Endothelial cell of umbilical vein (primary cell): ENCODE results near the gene GPR176. TPM values are rescaled to one million over a fixed set of nuclear protein-coding genes. Genes with fewer than 3 reads are reported as not detected.

ENCODE experiments used
- BruUV-seq: library from RNA; stranded (reverse); fragments of 400-500 nt; replicated peaks from 2 replicates; lab custom pipeline; 2021; lab: Mats Ljungman, UMichigan
- CTCF ChIA-PET: fragments of 300-600, 350-600 bp; sonication (Branson Sonifier 250); formaldehyde crosslinking; loops from one replicate; lab custom pipeline; 2021; ENCODE audit warnings: antibody characterized with exemption, inconsistent platforms; lab: Charles Lee
- POLR2A ChIA-PET: fragments of 300-600, 350-600 bp; sonication (Branson Sonifier 250); formaldehyde crosslinking; loops from one replicate; lab custom pipeline; 2021; ENCODE audit warnings: antibody characterized with exemption, inconsistent platforms; lab: Charles Lee
- DNase-seq: peaks from one replicate; pipeline ENCODE4 v3.0.0-alpha.2; 2011; ENCODE audit warnings: low read depth, low spot score
- FAIRE-seq: peaks from 2 replicates; lab custom pipeline; 2011; peaks lifted over from hg19 to GRCh38; lab: Jason Lieb, UNC
- H2AFZ ChIP-seq: 2 replicates; pipeline ENCODE4 v1.6.0; 2012; ENCODE audit warnings: low read depth, low read length, control low read depth, inconsistent platforms
- H3K27ac ChIP-seq: 2 replicates; pipeline ENCODE4 v1.5.1; 2011; ENCODE audit warnings: low read depth, mild to moderate bottlenecking, control low read depth, low read length, moderate library complexity; ENCODE audit not compliant: insufficient read depth
- H3K27me3 ChIP-seq, 2 experiments: 2 replicates each; pipeline versions ENCODE4 v1.6.0 to v1.6.1; 2011; ENCODE audit warnings: low read length in 2 of 2, mixed read lengths in 1 of 2; ENCODE audit not compliant: control insufficient read depth in 2 of 2, insufficient read depth in 2 of 2
- H3K36me3 ChIP-seq, 2 experiments: 2 replicates in 1 of 2; 3 replicates in 1 of 2; pipeline ENCODE4 v1.5.1; 2011; ENCODE audit warnings: low read length in 2 of 2, mild to moderate bottlenecking in 1 of 2, moderate library complexity in 1 of 2; ENCODE audit not compliant: control insufficient read depth in 2 of 2, insufficient read depth in 2 of 2; ENCODE audit errors: extremely low read depth in 1 of 2
- H3K4me1 ChIP-seq: 3 replicates; pipeline ENCODE4 v1.5.1; 2011; ENCODE audit warnings: mild to moderate bottlenecking, low read length; ENCODE audit not compliant: control insufficient read depth, insufficient read depth; ENCODE audit errors: extremely low read depth
- H3K4me2 ChIP-seq: 2 replicates; pipeline ENCODE4 v1.6.1; 2011; ENCODE audit warnings: low read length, control low read depth, mixed read lengths; ENCODE audit not compliant: insufficient read depth
- H3K4me3 ChIP-seq, 3 experiments: fragments of 200-600 bp in 1 of 3; sonication (generic), shearing (Covaris generic) in 1 of 3; replicated peaks in 1 of 3; 2 replicates each; pipeline ENCODE4 v1.5.1; 2011 to 2016; ENCODE audit warnings: control low read depth in 3 of 3, low read length in 3 of 3, mild to moderate bottlenecking in 2 of 3, inconsistent platforms in 1 of 3, low read depth in 1 of 3, moderate library complexity in 1 of 3; ENCODE audit not compliant: insufficient read depth in 1 of 3
- H3K79me2 ChIP-seq: 2 replicates; pipeline ENCODE4 v1.6.0; 2012; ENCODE audit warnings: low read length, inconsistent platforms; ENCODE audit not compliant: control insufficient read depth, insufficient read depth
- H3K9ac ChIP-seq: replicated peaks from 2 replicates; pipeline ENCODE3; 2011; ENCODE audit warnings: low read length, control low read depth; ENCODE audit not compliant: insufficient read depth; ENCODE audit errors: extremely low read depth
- H3K9me1 ChIP-seq: replicated peaks from 3 replicates; pipeline ENCODE4 v1.6.0; 2011; ENCODE audit warnings: mild to moderate bottlenecking, low read length; ENCODE audit not compliant: control insufficient read depth, insufficient read depth; ENCODE audit errors: extremely low read depth
- H3K9me3 ChIP-seq: replicated peaks from 2 replicates; pipeline ENCODE4 v1.5.1; 2012; ENCODE audit warnings: low read length, inconsistent platforms; ENCODE audit not compliant: control insufficient read depth, insufficient read depth
- H4K20me1 ChIP-seq: replicated peaks from 2 replicates; pipeline ENCODE3; 2011; ENCODE audit warnings: mild to moderate bottlenecking, low read length; ENCODE audit not compliant: control insufficient read depth, insufficient read depth; ENCODE audit errors: extremely low read depth
- EZH2 ChIP-seq: IDR thresholded peaks from 2 replicates; pipeline ENCODE4 v1.6.1; 2012; ENCODE audit warnings: borderline replicate concordance, low read depth, mild to moderate bottlenecking, moderate library complexity, low read length, inconsistent platforms; ENCODE audit not compliant: severe bottlenecking
- FOS ChIP-seq: IDR thresholded peaks from 2 replicates; pipeline ENCODE4 v1.6.1; 2011; ENCODE audit warnings: mild to moderate bottlenecking, low read length, moderate library complexity, borderline replicate concordance; ENCODE audit not compliant: insufficient read depth
- GATA2 ChIP-seq: IDR thresholded peaks from 2 replicates; pipeline ENCODE4 v1.7.0; 2011; ENCODE audit warnings: low read depth, mild to moderate bottlenecking, moderate library complexity, mixed read lengths, low read length; ENCODE audit not compliant: insufficient read length, insufficient read depth
- JUN ChIP-seq: IDR thresholded peaks from 2 replicates; pipeline ENCODE4 v1.6.1; 2011; ENCODE audit warnings: borderline replicate concordance, low read depth; ENCODE audit not compliant: insufficient read length, insufficient read depth
- MYC ChIP-seq: IDR thresholded peaks from one replicate; pipeline ENCODE4 v1.6.1; 2011; ENCODE audit warnings: mild to moderate bottlenecking, low read depth, low read length
- POLR2A ChIP-seq: IDR thresholded peaks from 2 replicates; pipeline ENCODE4 v1.6.1; 2012; ENCODE audit warnings: low read depth, mild to moderate bottlenecking, control low read depth, low read length
- POLR2AphosphoS5 ChIP-seq: IDR thresholded peaks from 2 replicates; pipeline ENCODE4 v1.6.1; 2012; ENCODE audit warnings: low read depth, mild to moderate bottlenecking, control low read depth, low read length, moderate library complexity; ENCODE audit not compliant: insufficient read depth
- dilution Hi-C: fragments of 300-500 bp; cut with MboI; formaldehyde crosslinking; loops from one replicate; pipeline ENCODE4 v1.15.0; 2019; ENCODE audit warnings: low sequenced_read_pairs; ENCODE audit not compliant: extremely low pct_ligation_motif_present
- intact Hi-C: fragments of 100-400 bp; cut with micrococcal nuclease; formaldehyde crosslinking; loops from one replicate; pipeline ENCODE4 v1.10.0; 2022
- polyA plus RNA-seq, 4 experiments: library from polyadenylated mRNA; depleted of rRNA in 3 of 4; stranded (reverse) in 3 of 4; unstranded in 1 of 4; fragments of >200 nt; gene quantifications; 2 replicates each; pipeline versions ENCODE4 v1.2.1 to v1.2.3, GENCODE V29; 2011 to 2012; ENCODE audit warnings: missing spikeins in 1 of 4
- total RNA-seq: library from RNA; stranded (reverse); gene quantifications from 2 replicates; pipeline ENCODE4 v1.2.3, GENCODE V29; 2021
- TF ChIP-seq, protein P1 (sequence below): IDR thresholded peaks from 2 replicates; pipeline ENCODE4 v1.6.1; 2011; ENCODE audit not compliant: insufficient read depth, insufficient read length
- TF ChIP-seq, protein P2 (sequence below), 2 donors: IDR thresholded peaks; 1 replicate in 1 of 2; 2 replicates in 1 of 2; pipeline ENCODE4 v1.5.1; 2011; ENCODE audit warnings: low read length in 2 of 2, mild to moderate bottlenecking in 2 of 2, moderate library complexity in 2 of 2, control low read depth in 1 of 2, inconsistent platforms in 1 of 2, low read depth in 1 of 2; ENCODE audit not compliant: insufficient read depth in 1 of 2; ENCODE audit errors: extremely low read depth in 1 of 2

GPR176 gene
- total and polyA plus RNA-seq, 2 donors (not counting 3 experiments of a cell fraction or from before 2014, with no cell fraction given): 35.3 to 68.7 TPM

DNA sequence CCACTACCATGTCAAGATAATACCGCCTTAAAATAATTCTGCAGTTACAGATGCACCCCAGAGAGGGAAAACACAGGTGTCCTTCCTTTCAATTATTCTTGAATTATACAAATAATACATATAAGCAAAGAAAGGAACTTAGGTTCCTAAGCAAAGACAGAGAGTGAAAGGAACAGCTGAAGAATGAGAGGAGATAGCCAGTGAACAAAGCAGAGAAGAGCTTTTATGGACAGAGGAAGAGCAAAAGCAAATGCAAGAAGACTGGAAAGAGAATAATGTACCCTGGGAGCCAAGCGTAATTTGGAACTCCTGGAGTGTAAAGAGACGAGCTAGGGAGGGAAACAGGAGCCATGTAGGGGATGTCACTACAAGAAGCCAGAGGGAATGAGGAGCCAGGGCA lies 21.7 kb downstream of the GPR176 start:
- no peaks in the 10 kb centered on the region for H3K36me3 ChIP-seq
- POLR2A ChIA-PET: no interaction called here
- no TSS peak for BruUV-seq
- H3K9me3 ChIP-seq: no peaks in the 10 kb centered on the region
- FAIRE-seq (no peak), DNase-seq (no peak)
- dilution Hi-C loops (no loop called here), intact Hi-C loops (no loop called here)
- H3K9ac ChIP-seq: no peak overlapping the region
- H3K27me3 ChIP-seq: no peaks in the 10 kb centered on the region
- CTCF ChIA-PET: interaction anchor here (1.3 to 4.2 kb wide), 2 partner anchors 10 to 27 kb away, joined by 4 to 41 read pairs; no protein-coding TSS in a partner anchor
- no peaks in the 10 kb centered on the region for H3K9me1 ChIP-seq
- no peak overlapping the region for H3K27ac ChIP-seq
- H3K4me1 ChIP-seq: peaks cover 4% of the 10 kb centered on the region
- no peak overlapping the region for H3K4me2 ChIP-seq
- peaks cover 3% of the 10 kb centered on the region for H4K20me1 ChIP-seq
- no peak overlapping the region for H3K4me3 ChIP-seq
- H3K79me2 ChIP-seq: peaks cover 9% of the 10 kb centered on the region
- TF ChIP-seq POLR2AphosphoS5: no peak
- TF ChIP-seq JUN: no peak
- no peak for TF ChIP-seq GATA2
- no peak for TF ChIP-seq MYC
- TF ChIP-seq, protein P1, sequence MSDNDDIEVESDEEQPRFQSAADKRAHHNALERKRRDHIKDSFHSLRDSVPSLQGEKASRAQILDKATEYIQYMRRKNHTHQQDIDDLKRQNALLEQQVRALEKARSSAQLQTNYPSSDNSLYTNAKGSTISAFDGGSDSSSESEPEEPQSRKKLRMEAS: no peak
- TF ChIP-seq, protein P2, sequence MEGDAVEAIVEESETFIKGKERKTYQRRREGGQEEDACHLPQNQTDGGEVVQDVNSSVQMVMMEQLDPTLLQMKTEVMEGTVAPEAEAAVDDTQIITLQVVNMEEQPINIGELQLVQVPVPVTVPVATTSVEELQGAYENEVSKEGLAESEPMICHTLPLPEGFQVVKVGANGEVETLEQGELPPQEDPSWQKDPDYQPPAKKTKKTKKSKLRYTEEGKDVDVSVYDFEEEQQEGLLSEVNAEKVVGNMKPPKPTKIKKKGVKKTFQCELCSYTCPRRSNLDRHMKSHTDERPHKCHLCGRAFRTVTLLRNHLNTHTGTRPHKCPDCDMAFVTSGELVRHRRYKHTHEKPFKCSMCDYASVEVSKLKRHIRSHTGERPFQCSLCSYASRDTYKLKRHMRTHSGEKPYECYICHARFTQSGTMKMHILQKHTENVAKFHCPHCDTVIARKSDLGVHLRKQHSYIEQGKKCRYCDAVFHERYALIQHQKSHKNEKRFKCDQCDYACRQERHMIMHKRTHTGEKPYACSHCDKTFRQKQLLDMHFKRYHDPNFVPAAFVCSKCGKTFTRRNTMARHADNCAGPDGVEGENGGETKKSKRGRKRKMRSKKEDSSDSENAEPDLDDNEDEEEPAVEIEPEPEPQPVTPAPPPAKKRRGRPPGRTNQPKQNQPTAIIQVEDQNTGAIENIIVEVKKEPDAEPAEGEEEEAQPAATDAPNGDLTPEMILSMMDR (IDR thresholded peaks at IDR 0.05; ENCODE audit: extremely low read depth in 1 of 2, insufficient read depth in 1 of 2, low read depth in 1 of 2, low read length in 2 of 2): no peak
- TF ChIP-seq EZH2: no peak
- no peak for TF ChIP-seq POLR2A
- no peak for TF ChIP-seq FOS
- H2AFZ ChIP-seq: no peak overlapping the region
